ENCODE measurements around the gene CGB5.

DNA sequence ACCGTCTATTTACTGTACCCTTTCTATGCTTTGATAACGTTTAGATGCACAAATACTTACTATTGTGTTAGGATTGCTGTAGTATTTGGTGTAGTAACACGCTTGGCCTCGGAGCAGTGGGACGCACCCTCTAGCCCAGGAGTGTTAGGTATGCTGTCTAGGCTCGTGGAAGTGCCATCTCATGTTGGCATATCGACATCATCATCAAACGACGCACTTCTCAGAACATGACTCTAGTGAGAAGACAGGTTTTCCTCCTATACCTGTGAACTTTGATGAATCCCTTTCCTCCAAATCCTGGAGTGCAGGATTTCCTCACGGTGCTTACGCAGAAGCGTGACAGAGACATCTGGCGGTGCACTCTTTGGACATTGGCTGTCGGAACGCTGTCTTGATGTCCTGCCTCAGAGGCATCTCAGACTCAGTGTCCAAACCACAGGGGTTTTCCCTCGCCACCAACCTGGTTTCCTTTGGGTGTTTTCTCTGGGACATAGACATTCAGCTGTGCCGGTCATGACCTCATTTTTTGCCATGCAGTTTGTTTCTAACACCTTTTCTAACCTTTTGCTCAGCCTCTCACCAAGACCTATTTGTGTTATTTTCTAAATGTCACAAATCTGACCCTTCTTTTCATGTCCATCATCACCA lies 47.9 kb downstream of the CGB5 start:
- TF ChIP-seq, protein P1, sequence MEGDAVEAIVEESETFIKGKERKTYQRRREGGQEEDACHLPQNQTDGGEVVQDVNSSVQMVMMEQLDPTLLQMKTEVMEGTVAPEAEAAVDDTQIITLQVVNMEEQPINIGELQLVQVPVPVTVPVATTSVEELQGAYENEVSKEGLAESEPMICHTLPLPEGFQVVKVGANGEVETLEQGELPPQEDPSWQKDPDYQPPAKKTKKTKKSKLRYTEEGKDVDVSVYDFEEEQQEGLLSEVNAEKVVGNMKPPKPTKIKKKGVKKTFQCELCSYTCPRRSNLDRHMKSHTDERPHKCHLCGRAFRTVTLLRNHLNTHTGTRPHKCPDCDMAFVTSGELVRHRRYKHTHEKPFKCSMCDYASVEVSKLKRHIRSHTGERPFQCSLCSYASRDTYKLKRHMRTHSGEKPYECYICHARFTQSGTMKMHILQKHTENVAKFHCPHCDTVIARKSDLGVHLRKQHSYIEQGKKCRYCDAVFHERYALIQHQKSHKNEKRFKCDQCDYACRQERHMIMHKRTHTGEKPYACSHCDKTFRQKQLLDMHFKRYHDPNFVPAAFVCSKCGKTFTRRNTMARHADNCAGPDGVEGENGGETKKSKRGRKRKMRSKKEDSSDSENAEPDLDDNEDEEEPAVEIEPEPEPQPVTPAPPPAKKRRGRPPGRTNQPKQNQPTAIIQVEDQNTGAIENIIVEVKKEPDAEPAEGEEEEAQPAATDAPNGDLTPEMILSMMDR (conservative IDR thresholded peaks at IDR 0.05; ENCODE audit: low read depth in 2 of 2), result no peak
- TF ChIP-seq CREB1 (CRISPR knock-in tag; IDR thresholded peaks at IDR 0.05; ENCODE audit: low read depth) (no peak), STAT1 (IDR thresholded peaks at IDR 0.05; ENCODE audit: unreplicated experiment) (no peak), EZH2phosphoT487 (IDR thresholded peaks at IDR 0.05; ENCODE audit: unreplicated experiment) (no peak), POLR2AphosphoS5 (IDR thresholded peaks at IDR 0.05; ENCODE audit: low read depth) (no peak), EZH2 (IDR thresholded peaks at IDR 0.05; ENCODE audit: low read depth, unreplicated experiment) (no peak), REST (IDR thresholded peaks at IDR 0.05; ENCODE audit: unreplicated experiment) (no peak), ZNF331 (CRISPR knock-in tag; IDR thresholded peaks at IDR 0.05; ENCODE audit: low read depth) (no peak), JUNB (IDR thresholded peaks at IDR 0.05; ENCODE audit: unreplicated experiment) (no peak)
- TF ChIP-seq, protein P2, sequence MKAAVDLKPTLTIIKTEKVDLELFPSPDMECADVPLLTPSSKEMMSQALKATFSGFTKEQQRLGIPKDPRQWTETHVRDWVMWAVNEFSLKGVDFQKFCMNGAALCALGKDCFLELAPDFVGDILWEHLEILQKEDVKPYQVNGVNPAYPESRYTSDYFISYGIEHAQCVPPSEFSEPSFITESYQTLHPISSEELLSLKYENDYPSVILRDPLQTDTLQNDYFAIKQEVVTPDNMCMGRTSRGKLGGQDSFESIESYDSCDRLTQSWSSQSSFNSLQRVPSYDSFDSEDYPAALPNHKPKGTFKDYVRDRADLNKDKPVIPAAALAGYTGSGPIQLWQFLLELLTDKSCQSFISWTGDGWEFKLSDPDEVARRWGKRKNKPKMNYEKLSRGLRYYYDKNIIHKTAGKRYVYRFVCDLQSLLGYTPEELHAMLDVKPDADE (IDR thresholded peaks at IDR 0.05), result no peak

Measured in GM23338 (cell line).